ENCODE measurements around the gene ARHGAP22.

Gene ARHGAP22

GRCh38 chr10:48607356-48608278, 2.7 kb upstream of the ARHGAP22 start:
- DNase-seq (ENCODE audit: low spot score): no peak

DNA sequence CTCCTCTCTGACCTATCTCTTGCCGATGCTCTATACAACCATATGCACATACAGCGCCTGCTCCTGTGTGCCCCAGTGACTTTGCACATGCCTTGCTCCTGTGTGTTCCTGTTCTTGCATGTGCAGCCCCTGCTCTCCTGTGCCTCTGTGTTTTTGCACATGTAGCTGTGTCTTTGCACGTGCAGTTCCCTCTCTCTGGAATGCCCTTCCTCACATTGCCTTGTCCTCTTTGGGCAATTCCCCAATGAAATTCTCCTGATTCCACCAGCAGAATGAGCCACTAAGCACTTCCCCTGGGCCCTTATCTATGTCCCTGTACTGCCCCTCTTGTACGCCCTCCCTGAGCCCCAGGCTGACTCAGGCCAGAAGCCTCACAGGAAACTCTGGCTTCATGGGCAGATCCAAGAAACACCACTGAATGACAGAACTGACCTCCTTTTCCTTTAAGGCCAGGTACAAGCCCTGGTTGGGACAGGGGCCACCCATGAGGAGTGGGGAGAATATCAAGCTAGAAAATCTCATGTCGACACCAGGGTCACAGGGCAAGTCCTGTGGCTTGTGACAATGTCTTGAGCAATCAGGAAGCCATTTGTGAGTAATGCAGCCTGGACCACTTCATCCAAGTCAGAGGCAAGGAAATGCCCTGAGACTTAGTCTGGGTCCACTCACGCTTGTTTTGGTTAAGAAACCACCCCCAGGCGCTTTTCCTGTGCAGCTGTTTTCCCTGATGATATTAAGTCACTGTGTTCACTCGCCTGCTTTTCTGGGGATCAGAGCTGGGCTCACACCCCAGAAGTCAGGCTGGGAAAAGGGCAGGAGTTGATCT, 1.9 kb upstream of the ARHGAP22 start:
- no peak for DNase-seq (ENCODE audit: low spot score)

DNA sequence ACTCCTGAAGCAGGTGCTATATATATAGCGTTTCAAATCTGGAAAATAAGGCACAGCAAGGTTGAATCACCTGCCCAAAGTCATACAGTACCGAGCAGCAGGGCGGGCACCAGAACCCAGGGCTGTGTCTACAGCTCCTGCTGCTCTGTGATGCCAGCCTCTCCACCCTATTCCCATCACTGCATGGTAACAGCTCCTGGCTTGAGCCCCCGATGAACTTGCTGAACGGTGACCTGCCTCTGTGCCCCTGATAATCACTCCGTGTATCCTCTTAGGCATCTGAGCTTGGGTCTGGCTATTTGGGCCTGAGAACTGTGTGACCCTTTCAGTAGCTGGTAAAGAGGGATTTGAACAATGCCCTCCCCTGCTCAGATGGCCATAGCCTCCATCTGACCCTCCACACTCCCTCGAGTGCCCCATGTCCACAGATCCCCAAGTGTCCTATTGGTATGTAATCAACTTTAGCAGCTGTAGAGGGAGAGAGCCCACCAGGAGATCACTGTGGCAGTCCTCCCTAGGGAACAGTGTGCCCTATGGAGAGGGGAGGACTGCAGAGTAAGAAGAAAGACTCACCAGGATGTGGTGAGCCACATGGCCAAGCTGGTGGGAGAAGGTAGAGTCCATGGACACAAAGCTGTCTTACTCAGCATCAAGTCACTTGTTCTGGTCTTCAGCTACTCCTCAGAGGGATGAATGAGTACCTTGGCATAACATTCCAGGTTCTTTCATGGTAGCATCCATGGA, 1.1 kb upstream of the ARHGAP22 start:
- no peak for DNase-seq (ENCODE audit: low spot score)

DNA sequence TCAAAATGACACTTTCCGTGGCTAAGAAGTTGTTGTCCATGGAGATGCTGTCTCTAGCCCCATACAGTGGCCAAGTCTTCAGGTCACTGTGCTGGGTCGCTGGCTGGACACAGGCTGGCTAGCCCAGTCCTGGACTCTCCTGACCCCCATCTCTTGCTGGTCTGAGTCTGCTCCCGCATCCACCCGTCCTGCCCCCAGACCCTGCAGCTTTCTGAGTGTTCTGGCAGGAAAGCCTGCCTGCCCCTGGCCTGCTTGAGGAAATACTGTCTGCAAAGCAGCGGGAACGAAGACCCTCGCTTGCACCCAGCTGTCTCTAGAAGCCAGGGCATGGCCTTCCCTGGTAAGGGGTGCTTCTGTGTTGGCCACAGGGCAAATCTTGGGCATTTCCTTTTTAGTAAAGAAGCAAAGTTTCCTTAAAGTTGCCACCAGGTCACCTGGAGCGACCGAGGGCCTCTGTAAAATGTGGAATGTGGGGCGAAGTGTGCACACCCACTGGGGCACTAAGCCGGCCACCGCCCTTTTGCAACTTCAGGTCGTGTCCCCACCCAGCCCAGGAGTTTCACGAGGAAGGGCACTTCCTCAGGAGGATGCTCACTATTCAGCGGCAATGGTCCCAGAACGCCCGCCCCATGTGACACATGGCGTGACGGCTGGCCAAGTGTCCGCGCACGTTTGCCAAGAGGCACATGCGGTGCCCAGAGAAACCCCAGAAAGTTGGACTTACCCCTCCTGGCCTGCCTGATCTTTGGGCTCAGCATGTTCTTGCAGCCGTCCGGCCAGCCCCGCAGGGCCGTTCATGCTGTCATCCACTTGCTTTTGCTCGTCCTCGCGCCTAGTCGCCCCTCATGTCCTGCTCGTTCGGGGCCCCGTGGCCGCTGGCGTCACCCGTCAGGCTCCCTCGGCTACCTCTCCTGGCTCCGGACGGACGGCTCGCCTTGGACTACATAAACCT, 558 bp downstream of the ARHGAP22 start:
- peak; percentile 69 for DNase-seq (ENCODE audit: low spot score)

DNA sequence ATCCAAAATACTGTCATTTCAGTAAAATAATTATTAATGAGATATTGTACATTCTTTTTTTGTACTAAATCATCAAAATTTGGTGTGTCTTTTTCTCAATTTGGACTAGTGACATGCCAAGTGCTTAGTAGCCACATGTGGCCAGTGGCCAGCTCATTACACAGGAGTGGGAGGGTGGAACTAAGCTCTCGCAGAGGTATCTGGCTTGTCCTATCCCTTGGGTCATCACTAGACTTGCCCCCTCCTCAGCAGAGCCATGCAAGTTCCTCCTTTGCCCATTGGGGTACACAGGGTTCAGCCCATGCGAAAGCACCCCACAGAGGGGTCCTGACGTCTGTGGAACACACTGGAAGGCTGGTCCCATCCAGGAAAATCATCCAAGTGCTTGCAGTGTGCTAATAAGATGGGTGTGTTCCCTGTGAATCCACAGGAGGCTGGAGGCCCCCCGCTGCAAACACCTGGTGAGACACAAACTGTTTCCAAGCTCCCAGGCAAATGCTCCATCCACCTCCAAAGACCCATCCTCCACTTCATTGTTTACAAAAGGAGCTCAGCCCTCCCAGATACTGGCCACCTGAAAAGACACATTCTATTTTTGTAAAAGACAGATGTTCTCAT, 1.3 kb downstream of the ARHGAP22 start:
- DNase-seq (ENCODE audit: low spot score): no peak

DNA sequence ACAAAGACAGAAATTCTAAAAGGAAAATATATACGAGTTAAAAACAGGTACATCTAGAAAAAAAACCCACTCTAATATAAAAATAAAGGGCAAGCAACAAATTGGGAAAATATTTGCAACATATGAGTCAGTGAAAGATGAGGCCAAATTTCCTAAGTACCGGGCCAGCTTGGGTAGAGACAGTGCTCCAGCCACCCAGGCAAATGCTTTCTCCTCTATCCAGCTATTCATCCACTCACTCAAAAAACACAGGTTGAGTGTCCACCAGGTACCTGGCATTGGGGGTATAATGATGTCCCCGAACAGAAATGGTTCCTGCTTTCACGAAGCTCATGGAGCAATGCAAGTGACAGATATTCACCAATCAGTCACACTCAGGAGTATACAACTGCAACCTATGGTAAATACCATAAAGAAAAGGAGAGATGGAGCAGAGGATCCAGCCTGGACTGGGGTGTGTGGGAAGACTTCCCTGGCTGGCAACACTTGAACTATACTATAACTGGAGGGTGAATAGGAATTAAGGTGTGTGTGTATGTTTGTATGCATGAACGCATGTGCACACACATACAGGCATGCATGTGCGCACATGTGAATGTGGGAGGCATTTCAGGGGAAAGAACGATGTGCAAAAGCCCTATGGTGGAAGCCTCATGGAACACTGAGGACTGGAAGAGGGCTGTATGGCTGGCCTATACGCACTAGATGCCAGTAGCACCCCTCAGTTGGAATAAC, 2.3 kb downstream of the ARHGAP22 start:
- DNase-seq (ENCODE audit: low spot score): no peak

GRCh38 chr10:48601789-48602188, 3.1 kb downstream of the ARHGAP22 start:
- DNase-seq (ENCODE audit: low spot score): no peak

DNA sequence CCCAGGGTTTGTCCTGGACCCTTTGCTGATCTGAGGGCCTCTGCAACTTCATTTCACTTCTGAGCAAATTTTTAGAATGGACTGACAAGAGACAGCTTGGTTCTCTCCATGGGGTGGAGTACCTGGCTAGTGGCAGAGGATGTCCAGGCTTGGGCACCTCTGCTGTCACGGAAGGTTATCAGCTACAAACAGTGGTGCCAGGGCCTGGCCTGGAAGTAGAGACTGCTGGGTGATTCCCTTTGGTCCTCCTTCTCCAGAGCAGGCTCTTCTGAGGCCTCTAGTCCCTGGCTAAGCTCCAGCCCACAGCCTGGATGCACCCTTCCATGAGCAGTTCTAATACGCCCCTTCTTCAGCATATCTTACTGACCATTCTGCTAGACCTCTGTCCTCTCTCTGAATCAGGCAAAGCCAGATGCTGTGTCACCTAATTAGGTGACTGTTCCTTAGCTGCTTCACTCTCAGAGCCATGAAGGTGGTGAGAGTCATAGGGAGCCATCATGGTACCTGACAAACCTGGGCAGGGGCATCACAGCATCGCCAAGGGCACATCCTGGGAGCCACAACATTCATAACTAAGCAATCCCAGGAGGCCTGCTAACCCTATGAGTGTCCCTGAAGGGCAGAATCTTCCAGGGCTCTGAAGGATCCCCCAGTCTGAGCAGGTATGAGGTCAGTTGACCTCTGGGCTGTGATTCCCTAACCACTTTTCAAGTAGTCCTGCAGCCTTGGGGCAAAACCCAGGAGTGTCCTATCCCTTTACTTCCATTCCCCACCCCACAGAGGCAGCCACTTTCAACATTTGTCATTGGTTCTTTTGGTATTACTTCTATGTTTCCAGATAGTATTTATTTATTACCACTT, 4.0 kb downstream of the ARHGAP22 start:
- peak; percentile 75 for DNase-seq (ENCODE audit: low spot score)

DNA sequence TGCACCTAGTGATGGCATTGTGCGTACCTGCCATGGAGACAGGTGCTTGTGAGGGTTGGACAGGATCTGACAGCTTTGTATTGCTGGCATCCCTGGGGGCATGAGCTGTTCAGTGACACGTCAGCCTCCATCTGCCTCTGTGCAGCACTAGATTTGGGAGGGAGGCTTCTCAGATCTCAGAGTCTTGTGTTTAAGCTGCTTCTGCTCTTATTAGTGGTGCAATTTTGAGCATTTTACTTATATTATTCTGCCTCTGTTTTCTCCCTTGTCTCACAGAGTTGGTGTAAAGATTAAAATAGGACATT, 5.1 kb downstream of the ARHGAP22 start:
- DNase-seq (ENCODE audit: low spot score): peak; percentile 92

DNA sequence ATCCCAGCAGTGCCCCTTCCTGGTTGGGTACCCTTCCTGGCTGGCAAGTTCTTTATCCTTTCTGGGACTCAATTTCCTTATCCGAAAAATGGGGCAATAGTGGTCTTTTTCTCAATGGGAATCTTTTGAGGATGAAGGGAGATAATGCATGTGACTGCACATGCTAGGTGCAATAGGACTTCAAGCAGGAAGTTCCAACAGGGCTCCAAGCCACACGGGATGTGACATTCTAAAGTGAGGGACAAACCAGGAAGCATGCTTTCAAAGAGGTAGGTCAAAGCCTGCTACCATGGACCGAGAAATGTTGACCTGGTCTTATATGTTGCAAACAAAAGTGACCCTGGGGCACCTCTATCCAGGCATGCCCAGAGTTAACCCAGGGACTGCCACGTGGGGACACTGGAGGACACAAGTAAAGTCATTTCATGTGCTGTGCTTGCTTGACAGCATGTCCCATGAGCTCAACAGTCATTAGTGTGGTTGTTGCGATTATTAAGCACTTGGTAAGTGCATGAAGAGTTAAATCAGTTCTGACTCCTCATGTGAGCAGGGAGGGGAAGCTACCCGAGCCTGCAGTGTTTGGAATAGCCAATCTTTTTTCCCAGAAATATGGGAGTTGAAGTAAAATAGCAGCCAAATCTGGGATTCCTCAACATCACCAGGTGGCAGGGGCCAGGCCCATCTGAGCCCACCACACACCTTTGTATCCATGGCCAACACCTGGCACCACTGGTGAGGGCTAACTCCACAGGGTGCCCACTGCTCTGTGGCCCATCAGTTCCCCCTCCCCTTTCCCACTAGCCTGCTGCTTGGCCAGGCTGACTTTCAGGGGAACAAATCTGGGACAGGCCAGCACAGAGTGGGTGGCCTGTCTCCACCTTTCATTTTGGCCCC, 5.7 kb downstream of the ARHGAP22 start:
- DNase-seq (ENCODE audit: low spot score): no peak

GRCh38 chr10:48598243-48598935, 6.5 kb downstream of the ARHGAP22 start:
- DNase-seq (ENCODE audit: low spot score): no peak

DNA sequence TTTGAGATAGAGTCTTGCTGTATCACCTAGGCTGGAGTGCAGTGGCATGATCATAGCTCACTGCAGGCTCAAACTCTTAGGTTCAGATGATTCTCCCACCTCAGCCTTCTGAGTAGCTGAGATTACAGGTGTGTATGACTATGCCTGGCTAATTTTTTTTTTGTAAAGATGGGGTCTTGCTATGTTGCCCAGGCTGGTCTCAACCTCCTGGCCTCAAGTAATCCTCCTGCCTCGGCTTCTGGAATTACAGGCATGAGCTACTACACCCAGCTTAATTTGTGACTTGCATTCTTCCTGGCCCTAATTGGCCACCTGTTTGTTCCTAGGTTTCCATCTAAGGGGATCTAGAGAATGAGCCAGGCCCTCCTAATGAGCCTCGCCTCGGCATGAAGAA, 9.3 kb downstream of the ARHGAP22 start:
- DNase-seq (ENCODE audit: low spot score): no peak

DNA sequence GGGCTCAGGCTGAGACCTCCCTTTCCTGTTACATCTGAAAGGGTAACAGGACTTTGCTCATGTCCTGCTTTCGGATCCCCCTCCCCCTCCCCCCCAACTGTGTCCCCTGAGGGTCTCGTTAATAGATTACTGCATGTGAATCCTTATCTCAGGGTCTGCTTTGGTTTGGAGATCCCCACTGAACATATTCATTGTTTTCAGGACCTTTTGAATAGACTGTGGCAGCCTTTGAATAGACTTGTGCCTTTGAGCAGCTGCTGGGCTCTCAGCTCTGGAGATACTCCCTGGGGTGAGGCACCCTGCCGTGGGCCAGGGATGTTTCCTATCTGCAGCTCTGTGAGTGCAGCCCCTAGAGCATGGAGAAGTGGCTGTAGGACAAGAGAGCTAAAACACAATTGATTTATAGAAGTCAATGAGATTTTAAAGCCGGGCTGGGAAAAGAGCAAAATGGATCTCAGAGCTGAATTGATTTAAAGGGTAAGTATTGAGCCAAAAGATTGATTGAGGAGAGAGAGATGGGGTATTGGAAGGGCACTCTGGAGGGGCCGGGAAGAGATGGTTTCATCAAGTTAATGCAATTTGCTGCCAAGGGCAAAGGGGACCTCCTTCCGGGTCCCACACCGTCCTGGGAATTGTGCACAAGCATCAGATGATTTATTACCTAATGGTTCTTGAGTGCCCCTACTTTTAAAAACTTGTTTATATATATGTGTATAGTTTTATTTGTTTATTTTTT, 9.9 kb downstream of the ARHGAP22 start:
- no peak for DNase-seq (ENCODE audit: low spot score)

GRCh38 chr10:48594371-48594770, 10.5 kb downstream of the ARHGAP22 start:
- no peak for DNase-seq (ENCODE audit: low spot score)

- no peak for DNase-seq (ENCODE audit: low spot score)
Observed at GRCh38 chr10:48592346-48592745, 12.5 kb downstream of the ARHGAP22 start.

DNA sequence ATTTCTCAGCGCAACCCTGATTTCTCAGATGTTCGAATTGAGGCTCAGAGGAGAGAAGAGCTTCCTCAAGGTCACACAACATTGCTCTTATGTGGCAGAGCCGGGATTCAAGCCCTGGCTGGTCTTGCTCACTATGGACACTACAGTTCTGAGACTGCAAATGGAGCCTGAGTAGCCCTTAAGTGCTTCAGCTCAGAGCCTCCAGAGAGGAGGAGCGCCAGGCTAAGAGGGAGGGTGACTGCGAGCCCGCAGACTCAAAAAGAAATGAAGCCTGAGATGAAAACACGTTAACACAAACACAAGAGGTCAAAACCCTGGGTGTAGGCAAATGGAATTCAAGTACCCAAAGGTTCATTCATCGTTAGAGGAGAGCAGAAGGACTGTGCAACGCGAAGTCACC, 13.9 kb downstream of the ARHGAP22 start:
- DNase-seq (ENCODE audit: low spot score): no peak

GRCh38 chr10:48589266-48589665, 15.6 kb downstream of the ARHGAP22 start:
- DNase-seq (ENCODE audit: low spot score): no peak

Data from cerebellar cortex (tissue), 1 donor.